IMR-90 (cell line): ENCODE data around the gene GPSM3.

Source experiments
- CEBPB ChIP-seq: IDR thresholded peaks from 2 replicates; pipeline ENCODE4 v1.6.1; 2012; ENCODE audit warnings: low read depth, low read length, improper control_type of control experiment
- CHD1 ChIP-seq: IDR thresholded peaks from 2 replicates; pipeline ENCODE4 v1.6.1; 2012; ENCODE audit warnings: low read depth, low read length, improper control_type of control experiment
- FOS ChIP-seq: fragments of 150-350 bp; IDR thresholded peaks from 2 replicates; pipeline ENCODE4 v1.6.1; 2016; ENCODE audit warnings: low read depth, low read length
- POLR2A ChIP-seq: IDR thresholded peaks from 2 replicates; pipeline ENCODE4 v1.6.1; 2012; ENCODE audit warnings: mild to moderate bottlenecking, low read depth, low read length
- RAD21 ChIP-seq: IDR thresholded peaks from 2 replicates; pipeline ENCODE4 v1.6.1; 2012; ENCODE audit warnings: low read length, improper control_type of control experiment
- TF ChIP-seq, protein P1 (sequence below): conservative IDR thresholded peaks from 2 replicates; pipeline ENCODE4 v1.5.1; 2012; ENCODE audit warnings: mild to moderate bottlenecking, low read depth, low read length, improper control_type of control experiment
- TF ChIP-seq, protein P2 (sequence below): fragments of 150-350 bp; IDR thresholded peaks from 2 replicates; pipeline ENCODE4 v1.6.1; 2016; ENCODE audit warnings: low read depth, mild to moderate bottlenecking, low read length, moderate library complexity, borderline replicate concordance

GRCh38 chr6:32200711-32201475 is 8.4 kb upstream of the GPSM3 start:
- TF ChIP-seq, protein P1, sequence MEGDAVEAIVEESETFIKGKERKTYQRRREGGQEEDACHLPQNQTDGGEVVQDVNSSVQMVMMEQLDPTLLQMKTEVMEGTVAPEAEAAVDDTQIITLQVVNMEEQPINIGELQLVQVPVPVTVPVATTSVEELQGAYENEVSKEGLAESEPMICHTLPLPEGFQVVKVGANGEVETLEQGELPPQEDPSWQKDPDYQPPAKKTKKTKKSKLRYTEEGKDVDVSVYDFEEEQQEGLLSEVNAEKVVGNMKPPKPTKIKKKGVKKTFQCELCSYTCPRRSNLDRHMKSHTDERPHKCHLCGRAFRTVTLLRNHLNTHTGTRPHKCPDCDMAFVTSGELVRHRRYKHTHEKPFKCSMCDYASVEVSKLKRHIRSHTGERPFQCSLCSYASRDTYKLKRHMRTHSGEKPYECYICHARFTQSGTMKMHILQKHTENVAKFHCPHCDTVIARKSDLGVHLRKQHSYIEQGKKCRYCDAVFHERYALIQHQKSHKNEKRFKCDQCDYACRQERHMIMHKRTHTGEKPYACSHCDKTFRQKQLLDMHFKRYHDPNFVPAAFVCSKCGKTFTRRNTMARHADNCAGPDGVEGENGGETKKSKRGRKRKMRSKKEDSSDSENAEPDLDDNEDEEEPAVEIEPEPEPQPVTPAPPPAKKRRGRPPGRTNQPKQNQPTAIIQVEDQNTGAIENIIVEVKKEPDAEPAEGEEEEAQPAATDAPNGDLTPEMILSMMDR: no peak
- TF ChIP-seq, protein P2, sequence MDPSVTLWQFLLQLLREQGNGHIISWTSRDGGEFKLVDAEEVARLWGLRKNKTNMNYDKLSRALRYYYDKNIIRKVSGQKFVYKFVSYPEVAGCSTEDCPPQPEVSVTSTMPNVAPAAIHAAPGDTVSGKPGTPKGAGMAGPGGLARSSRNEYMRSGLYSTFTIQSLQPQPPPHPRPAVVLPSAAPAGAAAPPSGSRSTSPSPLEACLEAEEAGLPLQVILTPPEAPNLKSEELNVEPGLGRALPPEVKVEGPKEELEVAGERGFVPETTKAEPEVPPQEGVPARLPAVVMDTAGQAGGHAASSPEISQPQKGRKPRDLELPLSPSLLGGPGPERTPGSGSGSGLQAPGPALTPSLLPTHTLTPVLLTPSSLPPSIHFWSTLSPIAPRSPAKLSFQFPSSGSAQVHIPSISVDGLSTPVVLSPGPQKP: no peak
- TF ChIP-seq POLR2A: no peak
- TF ChIP-seq CHD1: no peak
- TF ChIP-seq CEBPB: no peak
- TF ChIP-seq FOS: no peak
- no peak for TF ChIP-seq RAD21
